ENCODE results near the gene POC1A.

- TF ChIP-seq CTCF (IDR thresholded peaks at IDR 0.05) (no peak), EZH2 (IDR thresholded peaks at IDR 0.05; ENCODE audit: borderline replicate concordance, insufficient read depth, low read depth, low read length, poor library complexity, severe bottlenecking) (no peak)
Observed at GRCh38 chr3:52097851-52098507, 56.2 kb downstream of the POC1A start.
